Activated T-cell treated with anti-CD3 and anti-CD28 coated beads, Interleukin-2, amount 50 U/mL, for 24 hours (primary cell): ENCODE data around the gene IL21R.

Experiments
- DNase-seq: peaks from one replicate; pipeline ENCODE4 v3.0.0-alpha.2; 2020
- H3K27ac Mint-ChIP-seq: 2 replicates; pipeline ENCODE4 v1.8.0; 2020; ENCODE audit warnings: mild to moderate bottlenecking, mixed read lengths
- H3K27me3 Mint-ChIP-seq: 2 replicates; pipeline ENCODE4 v1.8.0; 2020; ENCODE audit warnings: mixed read lengths
- H3K36me3 Mint-ChIP-seq: 2 replicates; pipeline ENCODE4 v1.8.0; 2020; ENCODE audit warnings: low read depth, mixed read lengths
- H3K4me1 Mint-ChIP-seq: 2 replicates; pipeline ENCODE4 v1.8.0; 2020; ENCODE audit warnings: low read depth, mixed read lengths
- H3K4me3 Mint-ChIP-seq: 2 replicates; pipeline ENCODE4 v1.8.0; 2020; ENCODE audit warnings: mild to moderate bottlenecking, moderate library complexity, mixed read lengths
- H3K9me3 Mint-ChIP-seq: 2 replicates; pipeline ENCODE4 v1.8.0; 2020; ENCODE audit warnings: mixed read lengths

IL21R gene

DNA sequence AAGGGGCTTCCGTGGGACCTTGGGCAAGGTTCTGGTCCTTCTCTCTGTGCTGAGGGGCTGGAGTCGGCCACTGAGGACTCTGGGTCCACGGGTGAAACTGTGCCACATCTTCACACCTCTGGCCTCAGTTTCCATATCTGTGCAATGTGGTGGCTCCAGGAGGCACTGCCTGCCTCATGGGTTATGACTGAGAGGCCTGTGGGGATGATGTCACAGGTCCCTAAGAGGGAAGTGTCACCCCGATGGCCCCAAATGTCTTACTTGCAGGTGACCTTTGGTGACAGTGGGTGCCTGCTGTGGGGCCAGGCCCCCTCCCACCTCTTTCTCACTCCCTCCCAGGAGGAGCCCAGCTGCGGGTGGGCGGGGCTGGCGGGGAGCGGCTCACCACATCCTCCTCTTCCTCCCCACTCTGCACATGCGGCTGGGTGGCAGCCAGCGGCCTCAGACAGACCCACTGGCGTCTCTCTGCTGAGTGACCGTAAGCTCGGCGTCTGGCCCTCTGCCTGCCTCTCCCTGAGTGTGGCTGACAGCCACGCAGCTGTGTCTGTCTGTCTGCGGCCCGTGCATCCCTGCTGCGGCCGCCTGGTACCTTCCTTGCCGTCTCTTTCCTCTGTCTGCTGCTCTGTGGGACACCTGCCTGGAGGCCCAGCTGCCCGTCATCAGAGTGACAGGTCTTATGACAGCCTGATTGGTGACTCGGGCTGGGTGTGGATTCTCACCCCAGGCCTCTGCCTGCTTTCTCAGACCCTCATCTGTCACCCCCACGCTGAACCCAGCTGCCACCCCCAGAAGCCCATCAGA lies at the start of gene IL21R:
Gene IL21R (plus strand): TSS at position 407 of the 801 bp plus-strand sequence. CDS start 27,898 bp downstream, outside the sequence.
- Mint-ChIP-seq H3K4me1 (peaks cover 45% of the 10 kb centered on the region), H3K9me3 (no peaks in the 10 kb centered on the region), H3K27ac (peak within 1 kb of the TSS; percentile 99), H3K27me3 (no peaks in the 10 kb centered on the region), H3K4me3 (peak within 1 kb of the TSS; percentile 99), H3K36me3 (peaks cover 48% of the 10 kb centered on the region)
- peak; percentile 90 for DNase-seq

DNA sequence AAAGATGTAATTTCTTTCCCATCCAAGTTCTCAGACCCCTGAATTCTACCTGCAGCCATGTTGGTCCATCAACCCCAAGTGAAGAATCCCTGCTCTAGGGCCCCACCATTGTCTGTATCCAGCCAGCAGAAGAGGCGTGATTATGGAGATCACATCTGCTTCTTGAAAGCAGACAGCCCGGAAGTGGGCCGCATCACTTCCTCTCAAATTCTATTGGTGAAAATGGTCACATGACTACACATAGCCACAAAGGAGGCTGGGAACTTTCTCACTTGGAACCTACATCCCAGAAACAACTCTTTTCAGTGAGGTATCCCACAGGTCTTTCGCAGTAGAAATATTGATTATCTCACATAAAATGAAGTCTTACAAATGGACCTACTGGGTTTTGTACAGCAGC lies 48.1 kb upstream of the IL21R start:
- Mint-ChIP-seq H3K4me3 (no peak overlapping the region), H3K27me3 (no peaks in the 10 kb centered on the region), H3K27ac (peak overlapping the region; percentile 54), H3K4me1 (peaks cover 19% of the 10 kb centered on the region), H3K36me3 (peaks cover 96% of the 10 kb centered on the region), H3K9me3 (no peaks in the 10 kb centered on the region)
- no peak for DNase-seq

DNA sequence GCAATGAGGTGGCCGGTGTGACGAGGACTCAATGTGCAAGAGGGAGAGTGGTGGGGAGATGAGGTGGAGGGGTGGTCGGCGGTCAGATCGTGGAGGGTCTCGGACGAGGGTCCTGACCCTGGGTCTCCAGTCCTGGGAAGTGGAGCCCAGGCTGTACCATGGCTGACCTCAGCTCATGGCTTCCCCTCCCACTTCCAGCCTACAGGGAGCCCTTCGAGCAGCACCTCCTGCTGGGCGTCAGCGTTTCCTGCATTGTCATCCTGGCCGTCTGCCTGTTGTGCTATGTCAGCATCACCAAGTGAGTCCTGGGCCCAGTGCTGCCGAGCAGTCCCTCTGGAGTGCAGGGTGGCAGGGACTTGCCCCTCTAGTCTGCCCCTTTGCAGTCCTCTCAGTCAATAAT lies 46.4 kb upstream of the IL21R start:
- H3K4me3 Mint-ChIP-seq = no peak overlapping the region
- peak overlapping the region; percentile 68 for H3K27ac Mint-ChIP-seq
- peaks cover 96% of the 10 kb centered on the region for H3K36me3 Mint-ChIP-seq
- DNase-seq = peak; percentile 67
- H3K4me1 Mint-ChIP-seq = peaks cover 14% of the 10 kb centered on the region
- H3K27me3 Mint-ChIP-seq = no peaks in the 10 kb centered on the region
- H3K9me3 Mint-ChIP-seq = no peaks in the 10 kb centered on the region

DNA sequence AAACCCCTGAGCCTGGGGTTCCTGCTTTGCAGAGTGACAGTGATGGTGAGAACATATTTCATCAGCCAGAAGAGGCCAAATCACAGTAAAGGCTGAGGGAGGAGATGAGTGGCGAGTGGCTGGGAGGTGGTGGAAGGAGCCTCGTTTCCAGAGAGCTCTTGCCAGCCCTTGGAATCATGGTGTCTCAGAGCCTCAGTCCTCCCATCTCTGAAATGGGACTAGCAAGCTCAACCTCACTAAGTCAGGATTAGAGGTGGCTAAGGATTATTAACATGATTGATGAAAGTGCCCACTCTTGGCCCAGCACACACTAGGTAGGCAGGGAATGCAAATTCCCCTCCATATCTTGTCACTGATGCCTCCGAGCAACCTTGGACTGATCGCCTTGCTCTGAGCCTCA lies 45.2 kb upstream of the IL21R start:
- H3K27me3 Mint-ChIP-seq = no peaks in the 10 kb centered on the region
- H3K36me3 Mint-ChIP-seq = peaks cover 96% of the 10 kb centered on the region
- H3K27ac Mint-ChIP-seq = peak overlapping the region; percentile 63
- H3K9me3 Mint-ChIP-seq = no peaks in the 10 kb centered on the region
- DNase-seq = no peak
- peaks cover 14% of the 10 kb centered on the region for H3K4me1 Mint-ChIP-seq
- no peak overlapping the region for H3K4me3 Mint-ChIP-seq

DNA sequence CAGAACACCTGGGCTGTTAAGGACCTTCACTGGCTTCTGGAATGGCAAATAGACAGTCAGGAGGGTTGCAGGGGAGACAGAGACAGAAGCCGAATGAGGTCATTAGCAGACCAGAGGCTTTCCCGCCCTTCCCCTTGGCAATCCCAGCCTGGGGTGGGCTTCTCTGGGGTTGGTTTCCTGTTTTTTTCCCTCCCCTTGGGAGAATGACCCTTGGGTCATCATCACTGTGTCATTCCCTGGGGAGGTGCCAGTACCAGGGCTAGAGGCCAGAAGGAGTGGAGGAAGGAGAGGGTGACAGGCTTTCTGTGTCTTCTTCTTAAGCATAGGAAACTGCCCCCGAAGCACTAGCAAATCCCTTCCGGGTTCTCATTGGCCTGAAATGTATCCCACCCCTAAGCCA lies 42.9 kb upstream of the IL21R start:
- no peak for DNase-seq
- Mint-ChIP-seq H3K27ac (peak overlapping the region; percentile 77), H3K4me3 (no peak overlapping the region), H3K4me1 (peaks cover 33% of the 10 kb centered on the region), H3K9me3 (no peaks in the 10 kb centered on the region), H3K27me3 (no peaks in the 10 kb centered on the region), H3K36me3 (peaks cover 99% of the 10 kb centered on the region)

DNA sequence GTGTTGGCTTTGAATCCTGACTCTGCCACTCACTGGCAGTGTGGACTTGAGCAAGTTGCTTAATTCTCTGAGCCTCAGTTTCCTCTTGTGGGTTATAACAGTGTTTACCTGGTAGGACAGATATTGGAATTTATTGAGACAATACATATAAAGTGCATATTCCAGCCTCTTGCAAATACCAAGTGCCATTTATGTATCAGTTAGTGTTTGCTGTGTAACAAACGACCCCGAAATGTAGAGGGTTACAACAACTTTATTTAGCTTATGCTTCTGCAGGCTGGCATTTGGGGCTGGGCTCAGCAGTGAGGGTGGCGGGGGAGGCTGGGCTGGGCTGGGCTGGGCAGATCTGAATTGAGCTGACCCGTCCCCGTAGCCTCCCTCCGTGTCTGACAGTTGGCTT lies 42.4 kb upstream of the IL21R start:
- H3K27ac Mint-ChIP-seq = peak overlapping the region; percentile 77

DNA sequence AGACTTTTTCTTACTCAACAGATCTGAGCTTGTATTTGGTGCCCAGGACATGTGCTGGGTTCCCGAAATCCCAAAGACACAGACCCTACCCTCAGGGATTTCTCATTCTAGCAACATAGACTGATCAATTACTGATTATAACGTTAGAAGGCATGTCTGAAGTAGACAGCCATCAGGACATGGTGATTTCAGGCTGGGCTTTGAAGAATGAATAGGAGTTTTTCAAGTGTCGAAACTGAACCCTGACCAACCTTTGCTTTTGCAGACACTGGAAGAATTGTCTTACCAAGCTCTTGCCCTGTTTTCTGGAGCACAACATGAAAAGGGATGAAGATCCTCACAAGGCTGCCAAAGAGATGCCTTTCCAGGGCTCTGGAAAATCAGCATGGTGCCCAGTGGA lies 40.0 kb upstream of the IL21R start:
- Mint-ChIP-seq H3K4me1 (peaks cover 55% of the 10 kb centered on the region), H3K27ac (peak overlapping the region; percentile 56), H3K27me3 (no peaks in the 10 kb centered on the region), H3K9me3 (no peaks in the 10 kb centered on the region), H3K36me3 (peaks cover 93% of the 10 kb centered on the region), H3K4me3 (no peak overlapping the region)
- DNase-seq = no peak

More for the DNA sequence above, 42.4 kb upstream of the IL21R start:
- H3K36me3 Mint-ChIP-seq = peaks cover 99% of the 10 kb centered on the region
- no peak for DNase-seq
- no peaks in the 10 kb centered on the region for H3K9me3 Mint-ChIP-seq
- H3K4me3 Mint-ChIP-seq = no peak overlapping the region
- H3K4me1 Mint-ChIP-seq = peaks cover 34% of the 10 kb centered on the region
- no peaks in the 10 kb centered on the region for H3K27me3 Mint-ChIP-seq

DNA sequence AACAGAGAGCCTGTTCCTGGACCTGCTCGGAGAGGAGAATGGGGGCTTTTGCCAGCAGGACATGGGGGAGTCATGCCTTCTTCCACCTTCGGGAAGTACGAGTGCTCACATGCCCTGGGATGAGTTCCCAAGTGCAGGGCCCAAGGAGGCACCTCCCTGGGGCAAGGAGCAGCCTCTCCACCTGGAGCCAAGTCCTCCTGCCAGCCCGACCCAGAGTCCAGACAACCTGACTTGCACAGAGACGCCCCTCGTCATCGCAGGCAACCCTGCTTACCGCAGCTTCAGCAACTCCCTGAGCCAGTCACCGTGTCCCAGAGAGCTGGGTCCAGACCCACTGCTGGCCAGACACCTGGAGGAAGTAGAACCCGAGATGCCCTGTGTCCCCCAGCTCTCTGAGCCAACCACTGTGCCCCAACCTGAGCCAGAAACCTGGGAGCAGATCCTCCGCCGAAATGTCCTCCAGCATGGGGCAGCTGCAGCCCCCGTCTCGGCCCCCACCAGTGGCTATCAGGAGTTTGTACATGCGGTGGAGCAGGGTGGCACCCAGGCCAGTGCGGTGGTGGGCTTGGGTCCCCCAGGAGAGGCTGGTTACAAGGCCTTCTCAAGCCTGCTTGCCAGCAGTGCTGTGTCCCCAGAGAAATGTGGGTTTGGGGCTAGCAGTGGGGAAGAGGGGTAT lies 39.3 kb upstream of the IL21R start:
- peaks cover 87% of the 10 kb centered on the region for H3K36me3 Mint-ChIP-seq
- H3K9me3 Mint-ChIP-seq = no peaks in the 10 kb centered on the region
- H3K27me3 Mint-ChIP-seq = no peaks in the 10 kb centered on the region
- DNase-seq = no peak
- no peak overlapping the region for H3K4me3 Mint-ChIP-seq
- peak overlapping the region; percentile 91 for H3K27ac Mint-ChIP-seq
- peaks cover 62% of the 10 kb centered on the region for H3K4me1 Mint-ChIP-seq

DNA sequence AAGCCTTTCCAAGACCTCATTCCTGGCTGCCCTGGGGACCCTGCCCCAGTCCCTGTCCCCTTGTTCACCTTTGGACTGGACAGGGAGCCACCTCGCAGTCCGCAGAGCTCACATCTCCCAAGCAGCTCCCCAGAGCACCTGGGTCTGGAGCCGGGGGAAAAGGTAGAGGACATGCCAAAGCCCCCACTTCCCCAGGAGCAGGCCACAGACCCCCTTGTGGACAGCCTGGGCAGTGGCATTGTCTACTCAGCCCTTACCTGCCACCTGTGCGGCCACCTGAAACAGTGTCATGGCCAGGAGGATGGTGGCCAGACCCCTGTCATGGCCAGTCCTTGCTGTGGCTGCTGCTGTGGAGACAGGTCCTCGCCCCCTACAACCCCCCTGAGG lies 38.7 kb upstream of the IL21R start:
- no peaks in the 10 kb centered on the region for H3K27me3 Mint-ChIP-seq
- DNase-seq = no peak
- no peaks in the 10 kb centered on the region for H3K9me3 Mint-ChIP-seq
- peaks cover 82% of the 10 kb centered on the region for H3K36me3 Mint-ChIP-seq
- no peak overlapping the region for H3K4me3 Mint-ChIP-seq
- peaks cover 68% of the 10 kb centered on the region for H3K4me1 Mint-ChIP-seq
- peak overlapping the region; percentile 91 for H3K27ac Mint-ChIP-seq

DNA sequence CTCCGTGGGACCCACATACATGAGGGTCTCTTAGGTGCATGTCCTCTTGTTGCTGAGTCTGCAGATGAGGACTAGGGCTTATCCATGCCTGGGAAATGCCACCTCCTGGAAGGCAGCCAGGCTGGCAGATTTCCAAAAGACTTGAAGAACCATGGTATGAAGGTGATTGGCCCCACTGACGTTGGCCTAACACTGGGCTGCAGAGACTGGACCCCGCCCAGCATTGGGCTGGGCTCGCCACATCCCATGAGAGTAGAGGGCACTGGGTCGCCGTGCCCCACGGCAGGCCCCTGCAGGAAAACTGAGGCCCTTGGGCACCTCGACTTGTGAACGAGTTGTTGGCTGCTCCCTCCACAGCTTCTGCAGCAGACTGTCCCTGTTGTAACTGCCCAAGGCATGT lies 38.2 kb upstream of the IL21R start:
- H3K9me3 Mint-ChIP-seq = no peaks in the 10 kb centered on the region
- peaks cover 73% of the 10 kb centered on the region for H3K4me1 Mint-ChIP-seq
- DNase-seq = no peak
- H3K4me3 Mint-ChIP-seq = no peak overlapping the region
- H3K27ac Mint-ChIP-seq = peak overlapping the region; percentile 91
- peaks cover 76% of the 10 kb centered on the region for H3K36me3 Mint-ChIP-seq
- no peaks in the 10 kb centered on the region for H3K27me3 Mint-ChIP-seq

DNA sequence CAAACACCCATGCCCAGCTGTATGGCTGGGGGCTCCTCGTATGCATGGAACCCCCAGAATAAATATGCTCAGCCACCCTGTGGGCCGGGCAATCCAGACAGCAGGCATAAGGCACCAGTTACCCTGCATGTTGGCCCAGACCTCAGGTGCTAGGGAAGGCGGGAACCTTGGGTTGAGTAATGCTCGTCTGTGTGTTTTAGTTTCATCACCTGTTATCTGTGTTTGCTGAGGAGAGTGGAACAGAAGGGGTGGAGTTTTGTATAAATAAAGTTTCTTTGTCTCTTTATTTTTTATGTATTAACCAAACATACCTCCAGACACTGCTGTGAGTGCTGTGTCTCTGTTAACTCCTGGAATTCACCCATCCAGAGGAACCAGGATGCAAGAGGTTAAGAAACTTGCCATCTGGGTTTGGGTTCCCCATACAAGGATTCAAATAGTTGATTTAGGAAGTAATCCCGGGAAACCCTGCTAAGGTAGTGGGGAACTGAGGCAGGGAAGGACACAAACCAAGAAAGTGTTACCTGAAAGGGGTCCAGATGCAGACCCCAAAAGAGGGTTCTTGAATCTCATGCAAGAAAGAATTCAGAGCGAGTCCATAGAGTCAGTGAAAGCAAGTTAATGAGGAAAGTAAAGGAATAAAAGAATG lies 37.4 kb upstream of the IL21R start:
- Mint-ChIP-seq H3K27me3 (no peaks in the 10 kb centered on the region), H3K9me3 (peaks cover 2% of the 10 kb centered on the region), H3K27ac (peak overlapping the region; percentile 91), H3K4me1 (peaks cover 79% of the 10 kb centered on the region), H3K4me3 (peak overlapping the region; percentile 16), H3K36me3 (peaks cover 71% of the 10 kb centered on the region)
- DNase-seq = no peak

DNA sequence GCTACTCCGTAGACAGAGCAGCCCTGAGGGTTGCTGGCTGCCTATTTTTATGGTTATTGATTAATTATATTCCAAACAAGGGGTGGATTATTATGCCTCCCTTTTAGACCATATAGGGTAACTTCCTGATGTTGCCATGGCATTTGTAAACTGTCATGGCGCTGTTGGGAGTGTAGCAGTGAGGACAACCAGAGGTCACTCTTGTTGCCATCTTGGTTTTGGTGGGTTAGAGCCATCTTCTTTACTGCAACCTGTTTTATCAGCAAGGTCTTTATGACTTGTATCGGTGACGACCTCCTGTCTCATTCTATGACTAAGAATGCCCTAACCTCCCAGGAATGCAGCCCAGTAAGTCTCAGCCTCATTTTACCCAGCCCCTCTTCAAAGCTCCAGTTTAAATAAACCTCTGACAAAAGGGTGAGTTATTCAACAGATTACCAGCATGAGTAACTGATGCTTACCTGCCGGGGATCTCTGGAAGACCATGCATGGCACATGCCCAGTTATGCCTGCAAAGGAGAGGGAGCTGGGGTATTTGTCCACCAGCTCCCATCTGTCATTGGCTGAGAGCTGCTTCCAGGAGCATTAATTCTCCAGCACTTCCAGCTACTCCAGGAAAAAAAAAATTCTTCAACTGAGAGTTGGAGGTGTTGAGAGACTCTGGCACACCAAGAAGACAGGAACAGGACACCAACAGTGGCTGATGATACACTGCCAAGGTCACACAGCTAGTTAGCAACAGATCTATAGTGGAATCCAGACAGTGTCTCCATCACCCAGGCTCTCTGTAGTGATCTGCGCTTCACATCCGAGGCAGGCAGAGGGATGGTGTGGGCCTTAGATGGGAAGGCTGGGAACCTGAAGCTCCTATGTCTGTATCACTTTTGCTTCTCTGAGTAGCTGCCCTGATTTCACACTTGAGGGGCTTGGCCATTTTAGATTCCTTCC lies 36.6 kb upstream of the IL21R start:
- H3K9me3 Mint-ChIP-seq = peaks cover 9% of the 10 kb centered on the region
- peak overlapping the region; percentile 10 for H3K4me3 Mint-ChIP-seq

DNA sequence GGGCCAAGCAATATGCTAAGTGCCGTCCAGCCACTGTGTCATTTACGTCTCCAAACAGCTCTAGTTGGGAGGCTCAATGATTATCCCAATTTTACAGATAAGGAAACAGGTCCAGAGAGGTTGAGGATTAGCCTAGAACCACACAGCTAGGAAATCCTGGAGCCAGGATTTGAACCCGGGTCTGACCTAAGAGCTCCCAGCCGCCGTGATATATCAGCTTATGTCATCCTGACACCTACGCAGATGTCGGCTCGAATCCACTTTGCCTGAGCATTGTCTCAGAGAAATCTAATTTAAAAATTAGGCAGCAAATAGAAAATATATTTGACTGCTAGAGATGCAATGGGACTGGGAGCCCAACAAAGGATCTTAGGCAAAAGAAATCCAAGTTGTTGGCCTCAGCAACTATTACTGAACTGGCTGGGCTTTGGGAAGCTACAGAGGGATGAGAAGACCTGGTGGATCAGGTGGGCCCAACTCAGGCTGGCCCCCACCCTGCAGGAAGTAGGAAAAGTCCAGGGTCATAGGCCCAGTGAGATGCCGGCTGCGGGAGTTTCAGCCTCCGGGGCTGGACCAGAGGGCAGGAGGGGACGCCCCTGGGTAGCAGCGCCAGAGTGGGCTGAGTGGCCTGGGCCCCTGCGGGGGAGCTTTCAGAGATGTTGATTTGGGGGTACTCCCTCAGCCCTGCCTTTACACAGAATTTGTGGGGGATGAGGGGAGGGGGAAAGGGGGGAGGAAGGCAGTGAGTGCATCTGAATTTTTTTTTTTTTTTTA lies 35.1 kb upstream of the IL21R start:
- DNase-seq = peak; percentile 73
- peak overlapping the region; percentile 99 for H3K27ac Mint-ChIP-seq
- no peaks in the 10 kb centered on the region for H3K27me3 Mint-ChIP-seq
- H3K9me3 Mint-ChIP-seq = peaks cover 16% of the 10 kb centered on the region
- peaks cover 61% of the 10 kb centered on the region for H3K36me3 Mint-ChIP-seq
- H3K4me3 Mint-ChIP-seq = peak overlapping the region; percentile 53
- peaks cover 94% of the 10 kb centered on the region for H3K4me1 Mint-ChIP-seq

More for the DNA sequence above, 36.6 kb upstream of the IL21R start:
- H3K36me3 Mint-ChIP-seq = peaks cover 71% of the 10 kb centered on the region
- H3K4me1 Mint-ChIP-seq = peaks cover 86% of the 10 kb centered on the region
- H3K27me3 Mint-ChIP-seq = no peaks in the 10 kb centered on the region
- DNase-seq = no peak
- peak overlapping the region; percentile 91 for H3K27ac Mint-ChIP-seq
